Panc1 (cell line): ENCODE data around the gene GALNT14. TPM values are rescaled to one million over a fixed set of nuclear protein-coding genes. Genes with fewer than 3 reads are reported as not detected.
A peak's percentile ranks its signal among the peaks of the same experiment; 100 is the strongest.

Experiments
- ATAC-seq: fragments of 200-7000 bp; cut with Tn5 transposase; 2 replicates; pipeline ENCODE4 v1.9.1; 2020; ENCODE audit warnings: mild to moderate bottlenecking, moderate library complexity
- BruUV-seq: library from RNA; stranded (reverse); fragments of 400-500 nt; replicated peaks from 2 replicates; lab custom pipeline; 2021; lab: Mats Ljungman, UMichigan
- CTCF ChIA-PET: fragments of 300-600 bp; sonication (Branson Sonifier 250); formaldehyde crosslinking; loops from one replicate; lab custom pipeline; 2022; ENCODE audit warnings: antibody characterized with exemption; lab: Charles Lee
- POLR2A ChIA-PET: fragments of 300-600 bp; sonication (Branson Sonifier 250); formaldehyde crosslinking; loops from one replicate; lab custom pipeline; 2022; ENCODE audit warnings: antibody characterized with exemption; lab: Charles Lee
- DNase-seq: peaks from one replicate; pipeline ENCODE4 v3.0.0-alpha.2; 2010; ENCODE audit warnings: low read depth, low spot score
- H3K27ac ChIP-seq: 2 replicates; pipeline ENCODE4 v1.5.1; 2011; ENCODE audit warnings: mild to moderate bottlenecking, low read length, inconsistent platforms
- H3K27me3 ChIP-seq: fragments of 200-500 bp; sonication (Bioruptor generic); 2 replicates; pipeline ENCODE4 v1.6.0; 2014; ENCODE audit warnings: low read length, inconsistent platforms; ENCODE audit not compliant: control insufficient read depth, insufficient read depth
- H3K36me3 ChIP-seq: fragments of 200-500 bp; sonication (Bioruptor generic); 2 replicates; pipeline ENCODE4 v1.5.1; 2014; ENCODE audit warnings: inconsistent platforms, mild to moderate bottlenecking, low read length, moderate library complexity; ENCODE audit not compliant: control insufficient read depth, insufficient read depth
- H3K4me1 ChIP-seq: 2 replicates; pipeline ENCODE4 v1.5.1; 2011; ENCODE audit warnings: inconsistent platforms, mild to moderate bottlenecking, low read length, moderate library complexity; ENCODE audit not compliant: control insufficient read depth, insufficient read depth
- H3K4me3 ChIP-seq, 2 experiments: 2 replicates each; pipeline ENCODE4 v1.5.1; 2011 to 2012; ENCODE audit warnings: low read depth in 2 of 2, low read length in 2 of 2, mild to moderate bottlenecking in 2 of 2, inconsistent platforms in 1 of 2, moderate library complexity in 1 of 2
- H3K9me3 ChIP-seq: fragments of 200-500 bp; sonication (Bioruptor generic); 2 replicates; pipeline ENCODE4 v1.5.1; 2014; ENCODE audit warnings: low read depth, mild to moderate bottlenecking, inconsistent platforms, low read length, moderate library complexity; ENCODE audit not compliant: control insufficient read depth, insufficient read depth
- POLR2AphosphoS5 ChIP-seq: IDR thresholded peaks from 2 replicates; pipeline ENCODE4 v1.6.1; 2012; ENCODE audit warnings: mild to moderate bottlenecking, low read depth, low read length, moderate library complexity
- SIN3A ChIP-seq: IDR thresholded peaks from 2 replicates; pipeline ENCODE4 v1.6.1; 2012; ENCODE audit warnings: low read depth, mild to moderate bottlenecking, low read length, moderate library complexity, borderline replicate concordance; ENCODE audit not compliant: insufficient read depth
- TCF7L2 ChIP-seq: IDR thresholded peaks from 2 replicates; pipeline ENCODE4 v1.6.1; 2011; ENCODE audit warnings: mild to moderate bottlenecking, low read depth, low read length, inconsistent platforms
- in situ Hi-C: cut with HindIII; loops from 2 replicates; pipeline ENCODE4 v1.10.0; 2016; ENCODE audit warnings: low sequenced_read_pairs, low pct_unique_long_range_greater_than_20kb
- intact Hi-C: fragments of 100-400 bp; cut with micrococcal nuclease; formaldehyde crosslinking; loops from one replicate; pipeline ENCODE4 v1.10.0; 2022; ENCODE audit not compliant: unreplicated experiment
- total RNA-seq: library from RNA; stranded (reverse); gene quantifications from one replicate; pipeline ENCODE4 v1.2.1, GENCODE V29; 2021; ENCODE audit not compliant: unreplicated experiment
- TF ChIP-seq, protein P1 (sequence below): fragments of 450-650 bp; IDR thresholded peaks from 2 replicates; pipeline ENCODE4 v1.5.1; 2017; ENCODE audit warnings: mild to moderate bottlenecking
- TF ChIP-seq, protein P2 (sequence below), 2 experiments: IDR thresholded peaks; 2 replicates each; pipeline ENCODE4 v1.6.1; 2011 to 2012; ENCODE audit warnings: low read depth in 2 of 2, control low read depth in 1 of 2, low read length in 1 of 2, mild to moderate bottlenecking in 1 of 2, moderate library complexity in 1 of 2; ENCODE audit not compliant: insufficient read depth in 1 of 2

GALNT14 gene
- total RNA-seq, 1 experiment from 2014 or later, result 0.67 TPM

DNA sequence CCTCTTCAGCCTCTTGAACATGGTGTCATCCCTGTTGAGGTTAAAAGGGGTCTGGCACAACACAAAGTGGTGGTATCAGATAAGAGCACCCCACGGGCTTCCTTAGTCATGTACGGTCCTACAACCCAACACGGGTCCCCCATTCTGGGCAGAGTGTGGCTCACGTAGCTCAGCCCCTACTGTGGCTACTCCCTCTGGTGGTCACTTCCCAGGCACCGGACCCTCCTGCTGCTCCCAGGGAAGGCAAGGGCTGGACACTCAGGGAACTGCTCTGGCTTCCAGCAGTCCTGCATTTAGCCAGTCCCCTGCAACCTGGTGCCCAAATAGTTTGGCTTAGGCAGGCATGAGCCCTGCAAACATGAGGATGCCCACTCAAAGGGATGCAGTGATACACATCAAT, 58.6 kb downstream of the GALNT14 start:
- intact Hi-C loops (no loop called here), in situ Hi-C loops (no loop called here)
- no peak for ATAC-seq

DNA sequence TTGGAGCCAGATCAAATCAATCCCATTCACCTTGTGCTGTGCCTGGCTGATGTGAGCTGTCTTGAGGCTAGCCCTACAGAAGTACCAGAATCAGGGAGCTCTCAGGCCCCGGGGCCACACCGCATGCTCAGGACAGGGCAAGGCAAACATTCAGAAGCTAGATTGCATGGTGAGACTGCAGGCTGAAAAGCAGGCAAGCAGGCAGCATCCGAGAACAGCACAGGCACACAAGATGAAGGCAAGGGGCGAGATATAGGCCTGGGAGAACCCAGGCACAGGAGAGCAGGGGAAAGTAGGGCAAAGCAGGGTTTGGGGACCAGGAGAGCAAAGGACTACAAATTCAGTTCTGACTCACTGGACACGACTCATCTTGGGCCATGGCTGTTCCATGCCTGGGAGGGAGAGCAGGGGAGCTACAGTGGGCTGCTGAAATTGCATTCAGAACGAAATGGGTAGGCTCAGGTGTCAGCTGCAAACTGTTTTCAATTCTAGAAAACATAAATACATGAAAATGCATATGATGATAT, 59.6 kb downstream of the GALNT14 start:
- Histone ChIP-seq H3K9me3 (no peaks in the 10 kb centered on the region), H3K27me3 (no peaks in the 10 kb centered on the region; the same call in 1 of the 2 replicates), H3K4me3 (no peak overlapping the region), H3K36me3 (no peaks in the 10 kb centered on the region), H3K27ac (no peak overlapping the region), H3K4me1 (no peaks in the 10 kb centered on the region)
- BruUV-seq, result no TSS peak
- POLR2A ChIA-PET, result no interaction called here
- DNase-seq (no peak), ATAC-seq (no peak)
- intact Hi-C loops (no loop called here), in situ Hi-C loops (no loop called here)
- TF ChIP-seq SIN3A, result no peak
- no peak for TF ChIP-seq POLR2AphosphoS5
- TF ChIP-seq, protein P1, sequence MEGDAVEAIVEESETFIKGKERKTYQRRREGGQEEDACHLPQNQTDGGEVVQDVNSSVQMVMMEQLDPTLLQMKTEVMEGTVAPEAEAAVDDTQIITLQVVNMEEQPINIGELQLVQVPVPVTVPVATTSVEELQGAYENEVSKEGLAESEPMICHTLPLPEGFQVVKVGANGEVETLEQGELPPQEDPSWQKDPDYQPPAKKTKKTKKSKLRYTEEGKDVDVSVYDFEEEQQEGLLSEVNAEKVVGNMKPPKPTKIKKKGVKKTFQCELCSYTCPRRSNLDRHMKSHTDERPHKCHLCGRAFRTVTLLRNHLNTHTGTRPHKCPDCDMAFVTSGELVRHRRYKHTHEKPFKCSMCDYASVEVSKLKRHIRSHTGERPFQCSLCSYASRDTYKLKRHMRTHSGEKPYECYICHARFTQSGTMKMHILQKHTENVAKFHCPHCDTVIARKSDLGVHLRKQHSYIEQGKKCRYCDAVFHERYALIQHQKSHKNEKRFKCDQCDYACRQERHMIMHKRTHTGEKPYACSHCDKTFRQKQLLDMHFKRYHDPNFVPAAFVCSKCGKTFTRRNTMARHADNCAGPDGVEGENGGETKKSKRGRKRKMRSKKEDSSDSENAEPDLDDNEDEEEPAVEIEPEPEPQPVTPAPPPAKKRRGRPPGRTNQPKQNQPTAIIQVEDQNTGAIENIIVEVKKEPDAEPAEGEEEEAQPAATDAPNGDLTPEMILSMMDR, result no peak
- TF ChIP-seq TCF7L2, result no peak
- TF ChIP-seq, protein P2, sequence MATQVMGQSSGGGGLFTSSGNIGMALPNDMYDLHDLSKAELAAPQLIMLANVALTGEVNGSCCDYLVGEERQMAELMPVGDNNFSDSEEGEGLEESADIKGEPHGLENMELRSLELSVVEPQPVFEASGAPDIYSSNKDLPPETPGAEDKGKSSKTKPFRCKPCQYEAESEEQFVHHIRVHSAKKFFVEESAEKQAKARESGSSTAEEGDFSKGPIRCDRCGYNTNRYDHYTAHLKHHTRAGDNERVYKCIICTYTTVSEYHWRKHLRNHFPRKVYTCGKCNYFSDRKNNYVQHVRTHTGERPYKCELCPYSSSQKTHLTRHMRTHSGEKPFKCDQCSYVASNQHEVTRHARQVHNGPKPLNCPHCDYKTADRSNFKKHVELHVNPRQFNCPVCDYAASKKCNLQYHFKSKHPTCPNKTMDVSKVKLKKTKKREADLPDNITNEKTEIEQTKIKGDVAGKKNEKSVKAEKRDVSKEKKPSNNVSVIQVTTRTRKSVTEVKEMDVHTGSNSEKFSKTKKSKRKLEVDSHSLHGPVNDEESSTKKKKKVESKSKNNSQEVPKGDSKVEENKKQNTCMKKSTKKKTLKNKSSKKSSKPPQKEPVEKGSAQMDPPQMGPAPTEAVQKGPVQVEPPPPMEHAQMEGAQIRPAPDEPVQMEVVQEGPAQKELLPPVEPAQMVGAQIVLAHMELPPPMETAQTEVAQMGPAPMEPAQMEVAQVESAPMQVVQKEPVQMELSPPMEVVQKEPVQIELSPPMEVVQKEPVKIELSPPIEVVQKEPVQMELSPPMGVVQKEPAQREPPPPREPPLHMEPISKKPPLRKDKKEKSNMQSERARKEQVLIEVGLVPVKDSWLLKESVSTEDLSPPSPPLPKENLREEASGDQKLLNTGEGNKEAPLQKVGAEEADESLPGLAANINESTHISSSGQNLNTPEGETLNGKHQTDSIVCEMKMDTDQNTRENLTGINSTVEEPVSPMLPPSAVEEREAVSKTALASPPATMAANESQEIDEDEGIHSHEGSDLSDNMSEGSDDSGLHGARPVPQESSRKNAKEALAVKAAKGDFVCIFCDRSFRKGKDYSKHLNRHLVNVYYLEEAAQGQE (IDR thresholded peaks at IDR 0.05; ENCODE audit: insufficient read depth in 1 of 2, low read depth in 2 of 2, low read length in 1 of 2), result no peak
- CTCF ChIA-PET, result no interaction called here

More for the DNA sequence above, 58.6 kb downstream of the GALNT14 start:
- ChIA-PET POLR2A (no interaction called here), CTCF (no interaction called here)
- Histone ChIP-seq H3K4me3 (no peak overlapping the region), H3K9me3 (no peaks in the 10 kb centered on the region), H3K4me1 (no peaks in the 10 kb centered on the region), H3K36me3 (no peaks in the 10 kb centered on the region), H3K27ac (no peak overlapping the region), H3K27me3 (peaks cover 2% of the 10 kb centered on the region; the same call in 1 of the 2 replicates)
- DNase-seq, result no peak
- no peak for TF ChIP-seq TCF7L2
- TF ChIP-seq, protein P1, result peak; percentile 42
- BruUV-seq, result no TSS peak
